Activated naive CD4-positive, alpha-beta T cell (primary cell): Measurements from ENCODE around the gene ELFN2.

Experiments
- DNase-seq, 4 experiments: peaks; one replicate each; lab custom pipeline; 2025; lab: John Stamatoyannopoulos, UW

ELFN2 gene

DNA sequence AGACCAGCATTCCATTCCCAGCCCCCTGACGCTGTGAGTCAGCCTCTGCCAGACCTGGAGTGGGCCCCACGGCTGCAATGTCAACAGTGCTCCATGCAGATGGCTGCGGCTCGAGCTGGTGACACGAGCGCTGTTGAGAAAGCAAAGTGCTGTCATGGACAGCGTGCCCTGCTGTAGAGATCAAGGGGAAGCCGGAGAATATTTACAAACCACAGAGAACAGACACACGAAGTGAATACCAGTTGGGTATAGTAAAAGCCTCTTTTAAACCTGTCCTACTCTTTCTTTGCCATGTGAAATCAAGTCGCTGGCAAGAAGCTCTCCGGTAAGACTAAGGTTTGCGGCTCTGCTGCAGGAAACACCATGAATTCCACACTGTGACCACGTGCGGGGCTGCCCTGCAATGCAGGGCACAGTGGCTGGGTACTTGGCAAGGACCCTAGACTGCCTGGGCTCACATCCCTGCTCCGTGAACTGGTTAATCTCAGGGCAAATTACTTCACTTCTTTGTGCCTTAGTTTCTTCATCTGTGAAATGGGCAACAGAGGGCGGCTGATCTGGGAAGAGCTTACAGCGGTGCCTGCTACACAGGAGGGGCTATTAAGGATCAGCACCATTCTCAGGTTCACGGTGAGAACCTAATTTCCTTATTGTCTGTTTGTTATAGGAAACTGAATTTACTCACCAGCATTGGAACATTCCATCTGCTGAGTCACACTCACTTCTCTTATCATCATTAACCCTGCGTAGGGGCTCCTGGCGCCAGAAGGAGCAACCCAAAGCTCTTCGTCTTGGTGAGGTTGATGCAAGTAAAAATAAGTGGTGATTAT lies 27.8 kb upstream of the ELFN2 start:
- no peak for DNase-seq

DNA sequence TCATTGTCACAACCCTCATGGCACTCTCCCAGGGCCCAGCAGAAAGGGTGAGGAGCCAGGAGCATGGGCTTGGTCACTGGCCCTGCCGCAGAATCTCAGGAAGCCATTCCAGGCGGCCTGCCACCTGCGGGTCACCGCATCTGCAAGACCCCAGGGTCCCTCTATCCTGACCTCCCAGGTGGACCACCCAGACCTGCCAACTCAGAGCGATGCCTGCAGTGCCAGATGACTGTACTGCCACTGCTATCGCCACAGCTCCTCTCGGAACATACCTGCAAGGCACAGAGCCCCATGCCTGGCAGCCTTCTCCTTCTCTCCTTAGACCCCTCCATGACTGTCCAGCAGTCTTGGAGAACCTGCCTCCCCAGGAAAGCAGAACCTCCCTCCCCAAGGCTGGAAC lies 26.4 kb upstream of the ELFN2 start:
- DNase-seq = no peak

DNA sequence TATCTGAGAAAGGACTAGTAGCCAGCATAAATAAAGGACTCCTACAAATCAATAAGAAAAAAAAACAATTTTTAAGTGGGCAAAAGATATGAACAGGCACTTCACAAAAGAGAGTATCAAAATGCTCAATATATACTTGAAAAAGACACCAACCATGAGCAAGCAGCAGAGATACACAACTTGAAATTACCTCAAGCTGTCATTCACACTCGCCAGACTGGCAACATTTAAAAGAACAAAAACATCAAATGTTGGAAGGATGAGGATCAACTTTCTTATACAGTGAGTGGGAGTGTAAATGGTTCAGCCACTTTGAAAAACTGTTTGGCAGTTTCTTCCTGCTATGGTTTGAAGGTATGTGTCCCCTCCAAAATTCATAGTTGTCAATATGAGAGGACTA lies 23.9 kb upstream of the ELFN2 start:
- DNase-seq = no peak

DNA sequence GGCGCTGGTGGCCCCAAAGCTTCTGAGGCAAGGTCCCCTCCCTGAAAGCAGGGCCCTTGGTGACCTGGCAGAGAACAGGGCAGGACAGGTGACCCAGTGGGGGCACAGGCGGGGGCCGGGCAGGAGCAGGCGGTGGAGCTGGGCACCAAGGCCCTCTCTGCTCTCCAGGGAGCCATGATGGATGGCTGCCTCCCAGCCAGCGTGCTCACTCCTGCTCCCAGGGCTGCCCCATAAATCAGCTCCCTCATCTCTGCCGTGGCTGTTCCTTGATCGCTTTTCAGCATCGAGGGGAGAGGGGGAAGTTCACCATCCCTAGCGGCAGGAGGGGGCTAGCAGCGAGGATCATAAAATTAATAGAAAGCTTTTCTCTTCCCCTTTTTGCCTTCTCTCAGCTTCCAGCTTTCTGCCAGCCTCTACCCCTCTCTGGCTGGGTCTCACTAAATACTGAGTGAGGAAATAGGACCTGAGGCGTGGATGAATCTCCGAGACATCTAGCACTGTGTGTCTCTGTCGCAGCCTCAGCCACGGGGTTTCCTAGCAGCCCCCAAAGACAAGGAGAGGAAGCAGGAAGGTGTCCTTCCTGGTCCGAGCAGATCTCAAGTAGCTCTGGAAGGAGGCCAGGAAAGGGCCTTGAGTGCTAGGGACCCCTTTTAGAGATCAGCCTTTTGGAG lies 22.2 kb upstream of the ELFN2 start:
- DNase-seq = no peak

DNA sequence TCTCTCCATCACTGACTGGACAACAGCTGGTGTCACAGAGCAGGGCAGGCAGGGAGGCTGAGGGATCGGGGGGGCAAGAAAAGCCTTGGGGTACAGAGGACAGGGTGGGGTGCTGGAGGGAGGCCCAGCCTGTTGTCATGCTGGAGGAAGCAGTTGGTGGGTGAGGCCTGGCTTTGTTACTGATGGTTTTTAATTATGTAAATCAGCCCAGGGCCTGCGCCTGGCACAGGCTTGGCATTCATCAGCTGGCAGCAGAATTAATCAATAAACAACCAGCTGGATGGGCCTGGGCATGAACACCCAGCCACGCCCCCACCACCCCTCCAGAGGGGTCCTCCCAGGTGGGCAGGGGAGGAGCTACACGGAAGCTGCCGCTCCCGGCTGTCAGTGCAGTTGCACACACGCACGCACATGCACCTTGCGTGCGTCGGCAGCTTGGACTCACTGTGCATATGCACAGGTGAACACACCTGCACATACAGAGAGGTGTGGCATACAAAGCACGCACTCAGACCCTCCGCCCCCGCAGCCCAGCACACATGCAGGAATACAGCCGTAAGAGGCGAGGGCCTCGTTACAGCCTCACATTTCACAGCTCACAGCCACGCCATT lies 21.3 kb upstream of the ELFN2 start:
- no peak for DNase-seq

DNA sequence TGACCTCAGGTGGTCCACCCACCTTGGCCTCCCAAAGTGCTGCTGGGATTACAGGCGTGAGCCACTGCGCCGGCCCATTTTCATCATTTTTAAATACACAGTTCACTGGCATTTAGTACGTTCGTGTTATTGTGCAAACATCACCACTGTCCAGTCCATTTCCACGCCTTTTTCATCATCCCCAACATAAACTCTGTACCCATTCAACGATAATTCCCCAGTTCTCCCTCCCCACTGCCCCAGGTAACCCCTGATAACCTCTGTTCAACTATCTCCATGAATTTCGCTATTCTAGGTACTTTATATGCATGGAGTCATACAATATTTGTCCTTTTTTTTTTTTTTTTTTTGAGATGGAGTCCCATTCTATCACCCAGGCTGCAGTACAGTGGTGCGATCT lies 18.2 kb upstream of the ELFN2 start:
- no peak for DNase-seq

DNA sequence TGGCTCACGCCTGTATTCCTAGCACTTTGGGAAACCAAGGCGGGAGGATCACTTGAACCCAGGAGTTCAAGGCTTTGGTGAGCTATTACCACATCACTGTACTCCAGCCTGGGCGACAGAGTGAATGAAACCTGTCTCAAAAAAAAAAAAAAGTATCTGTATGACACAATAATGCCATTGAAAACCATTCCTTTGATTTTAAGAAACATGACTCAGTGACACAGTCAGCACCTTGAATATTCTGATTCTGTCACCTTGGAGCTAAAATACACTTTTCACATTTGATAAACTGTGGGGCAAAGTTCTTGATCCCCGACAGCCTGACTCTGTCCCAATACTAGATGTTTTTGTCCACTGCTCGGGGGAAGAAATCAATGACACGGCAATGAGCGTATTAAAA lies 16.7 kb upstream of the ELFN2 start:
- DNase-seq = no peak

DNA sequence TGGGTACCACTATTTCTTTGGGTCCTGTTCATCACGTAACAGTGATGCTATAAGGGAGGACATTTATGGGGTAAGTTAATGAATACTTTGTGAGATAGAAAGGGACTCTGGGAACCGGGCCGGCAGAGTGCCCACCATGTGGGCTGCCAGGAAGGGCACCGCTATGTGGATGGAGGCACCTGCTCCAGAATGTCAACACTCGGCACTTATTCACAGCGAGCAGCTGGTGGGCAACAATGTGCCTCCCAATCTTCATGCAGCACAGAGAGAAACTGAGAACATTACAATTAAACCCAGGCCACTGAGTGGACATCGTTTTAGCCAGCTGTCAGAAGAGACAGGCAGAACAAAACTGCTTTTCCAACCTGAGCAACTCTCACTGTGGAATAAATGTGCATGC lies 15.8 kb upstream of the ELFN2 start:
- DNase-seq = no peak

DNA sequence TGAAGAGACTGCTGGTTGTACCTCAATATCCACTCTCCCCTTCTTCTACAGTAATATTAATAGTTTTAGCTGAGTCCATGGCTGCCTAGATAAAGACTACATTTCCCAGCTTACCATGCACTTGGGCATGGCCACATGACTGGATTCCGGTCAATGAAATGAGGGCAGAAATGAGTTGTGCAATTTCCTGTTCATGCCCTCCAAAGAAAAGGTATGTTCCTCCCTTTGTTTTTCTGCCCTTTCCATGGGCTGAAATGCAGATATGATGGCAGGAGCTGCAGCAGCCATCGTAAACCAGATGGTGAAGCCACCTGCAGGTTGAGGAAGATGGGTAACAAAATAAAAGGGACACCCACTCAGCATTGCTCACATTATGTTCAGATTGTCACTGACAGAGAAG lies 15.3 kb upstream of the ELFN2 start:
- DNase-seq = no peak

DNA sequence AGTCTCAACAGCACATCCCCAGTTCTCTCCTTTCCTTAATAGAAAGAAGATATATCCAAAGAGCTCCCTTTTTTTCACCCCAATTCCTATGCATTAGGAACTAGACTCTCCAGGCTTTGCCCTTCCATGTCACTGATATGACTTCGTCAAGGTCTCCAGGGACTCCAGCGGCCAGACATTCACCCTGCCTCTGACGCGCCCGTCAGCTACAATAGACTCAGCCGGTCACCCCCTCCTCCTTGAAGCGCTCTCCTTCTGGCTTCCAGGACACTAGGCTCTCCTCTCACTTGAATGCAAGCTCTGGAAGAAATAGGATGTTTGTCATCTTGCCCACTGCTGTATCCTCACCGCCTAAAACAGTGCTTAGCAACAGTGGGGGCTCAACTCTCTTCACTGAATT lies 14.9 kb upstream of the ELFN2 start:
- DNase-seq = no peak

DNA sequence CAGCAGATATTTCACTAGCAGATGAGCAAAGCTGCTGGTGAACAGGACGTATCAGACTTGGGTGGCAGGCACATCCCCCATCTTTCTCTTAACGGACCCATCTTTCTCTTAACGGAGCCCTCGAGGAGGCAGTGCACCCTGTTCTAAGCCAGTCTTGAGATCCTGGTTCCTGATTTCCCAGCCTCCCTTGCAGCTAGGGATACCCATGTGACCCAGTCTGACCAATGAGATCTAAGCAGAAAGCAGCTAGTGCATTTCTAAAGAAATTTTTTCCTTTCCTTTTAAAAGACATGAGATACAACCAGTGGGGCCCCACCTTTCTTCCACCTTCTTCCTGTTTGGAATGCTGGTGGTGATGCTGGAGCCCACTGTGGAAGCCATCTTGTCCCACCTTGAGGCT lies 13.6 kb upstream of the ELFN2 start:
- DNase-seq = no peak

DNA sequence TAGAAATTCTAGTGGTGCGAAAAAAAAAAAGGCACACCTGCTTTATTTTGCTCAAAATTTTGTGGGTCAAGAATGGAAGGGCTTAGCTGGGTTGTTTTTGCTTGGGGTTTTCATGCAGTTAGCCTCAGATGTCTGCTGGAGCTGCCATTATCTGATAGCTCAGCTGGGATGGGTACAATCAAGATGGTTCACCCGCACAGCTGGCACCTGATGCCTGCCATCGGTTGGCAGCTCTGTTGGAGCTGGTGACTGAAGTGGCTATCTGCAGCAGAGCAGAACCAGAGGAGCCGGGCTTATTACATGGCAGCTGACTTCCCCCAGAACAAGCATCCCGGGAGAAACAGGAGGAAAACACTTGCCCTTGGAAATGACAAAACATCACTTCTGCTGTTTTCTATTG lies 12.1 kb upstream of the ELFN2 start:
- DNase-seq = no peak

DNA sequence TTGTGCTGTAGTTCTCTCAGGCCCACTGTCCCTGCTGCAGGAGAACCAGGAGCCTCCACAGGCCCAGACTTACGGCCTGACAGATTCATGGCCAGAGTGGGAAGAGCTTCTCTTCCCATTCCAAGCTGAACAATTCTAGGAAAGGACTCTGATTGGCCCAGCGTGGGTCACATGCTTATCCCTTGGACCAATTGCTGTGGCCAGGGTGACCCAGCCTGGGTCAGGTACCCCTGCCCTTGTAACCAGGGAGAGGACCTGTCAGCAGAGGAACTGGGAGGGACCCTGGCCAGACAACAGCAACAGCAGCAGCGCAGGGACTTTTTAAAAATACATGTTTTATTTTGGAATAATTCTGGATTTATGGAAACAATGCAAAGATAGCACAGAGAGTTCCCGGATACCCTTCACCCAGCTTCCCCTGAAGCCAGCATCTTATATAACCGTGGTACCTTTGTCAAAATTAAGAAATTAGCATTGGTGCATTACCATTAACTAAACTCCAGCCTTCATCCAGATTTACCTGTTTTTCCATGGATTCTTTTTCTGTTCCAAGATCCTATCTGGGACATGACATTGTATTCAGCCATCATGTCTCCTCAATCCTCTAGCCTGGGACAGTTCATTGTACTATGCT lies 8.8 kb upstream of the ELFN2 start:
- DNase-seq = no peak

DNA sequence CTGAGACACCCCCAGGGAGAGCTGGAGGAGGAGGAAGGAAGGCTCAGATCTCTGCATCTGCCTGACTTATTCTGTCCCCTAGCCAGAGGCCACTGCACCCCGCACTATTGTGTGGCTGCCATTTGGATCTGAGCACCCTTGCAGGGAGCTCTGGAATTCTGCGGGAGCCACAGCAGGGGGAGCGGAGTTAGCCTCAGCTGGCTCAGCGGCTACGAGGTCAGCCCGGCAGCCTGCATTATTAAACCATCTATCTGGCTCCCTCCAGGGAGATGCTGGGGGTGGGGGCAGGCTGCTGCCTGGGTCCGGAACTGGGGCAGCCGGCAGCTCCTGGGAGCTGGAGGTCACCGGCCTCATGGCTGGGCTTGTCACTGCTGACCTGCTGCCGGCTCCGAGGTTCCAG lies 6.5 kb upstream of the ELFN2 start:
- no peak for DNase-seq

DNA sequence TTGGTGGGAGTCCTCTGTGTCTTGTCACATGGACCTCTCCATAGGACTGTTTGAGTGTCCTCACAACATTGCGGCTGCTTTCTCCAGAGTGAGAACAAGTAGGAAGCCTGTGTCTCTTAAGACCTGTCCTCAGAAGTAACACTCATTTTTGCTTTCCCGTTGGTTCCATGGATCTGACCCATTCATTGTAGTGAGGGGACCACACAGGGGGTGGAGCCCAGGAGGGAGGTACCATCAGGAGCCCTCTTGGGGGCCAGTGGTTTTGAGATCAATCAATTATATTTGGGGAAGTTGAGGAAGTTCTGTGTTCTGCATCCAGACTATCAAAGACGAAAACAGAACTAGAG lies 5.4 kb upstream of the ELFN2 start:
- no peak for DNase-seq

DNA sequence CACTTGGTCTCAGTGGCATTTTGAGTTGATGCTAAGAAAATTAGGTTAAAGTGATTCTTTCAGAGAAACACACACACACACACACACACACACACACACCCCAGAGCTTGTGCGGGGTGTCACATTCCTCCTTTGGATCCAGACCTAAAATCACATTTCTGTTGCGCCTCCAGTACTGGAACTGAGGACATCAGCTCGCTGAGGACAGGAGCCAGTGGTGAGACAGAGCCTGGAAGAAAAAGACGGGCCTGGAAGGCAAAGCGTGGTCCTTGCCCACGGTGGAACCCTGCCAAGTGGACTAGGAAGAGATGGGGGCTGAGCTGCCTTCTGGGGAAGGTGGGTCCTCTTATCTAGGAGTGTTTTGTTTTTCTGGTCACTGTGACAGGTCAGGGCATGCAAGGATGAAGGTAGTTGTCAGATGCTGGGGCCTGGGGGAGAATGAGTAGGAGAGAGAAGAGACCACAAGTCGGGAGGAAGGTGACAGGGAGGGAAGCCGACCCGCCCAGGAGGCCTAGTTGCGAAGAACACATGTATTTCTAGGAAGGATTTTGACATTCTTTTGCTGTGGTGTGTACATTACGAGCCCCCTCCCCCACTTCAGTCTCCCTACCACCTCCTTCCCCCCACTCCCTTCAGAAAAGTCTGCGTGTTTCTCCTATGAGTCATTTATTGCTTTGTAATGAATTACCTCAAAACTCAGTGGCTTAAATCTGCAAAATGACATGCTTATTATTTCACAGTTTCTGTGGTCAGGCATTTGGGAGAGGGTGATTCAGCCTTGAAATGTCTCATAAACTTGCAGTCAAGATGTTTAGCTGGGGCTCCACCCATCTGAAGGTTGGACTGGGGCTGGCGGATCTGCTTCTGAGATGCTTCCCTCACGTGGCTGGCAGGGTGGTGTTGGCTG lies 4.8 kb upstream of the ELFN2 start:
- DNase-seq = no peak

DNA sequence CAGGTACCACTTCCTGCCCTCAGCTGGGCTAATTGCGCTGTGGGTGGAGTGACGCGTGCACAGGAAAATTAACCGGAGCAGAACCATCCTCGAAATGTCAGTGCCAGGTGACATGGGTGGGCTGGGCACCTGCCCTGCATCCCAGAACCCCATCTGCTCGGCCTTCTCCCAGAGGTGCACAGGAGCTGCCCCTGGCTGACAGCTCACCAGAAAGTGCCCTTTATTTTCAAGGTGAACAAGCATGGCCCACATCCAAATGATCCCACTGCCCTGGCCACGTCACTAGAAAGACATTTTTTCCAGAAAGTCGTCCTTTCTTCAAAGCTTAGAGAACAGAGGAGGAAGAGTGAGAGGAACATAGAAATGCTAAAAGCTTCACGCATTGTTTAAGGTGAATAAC lies 4.1 kb upstream of the ELFN2 start:
- no peak for DNase-seq

DNA sequence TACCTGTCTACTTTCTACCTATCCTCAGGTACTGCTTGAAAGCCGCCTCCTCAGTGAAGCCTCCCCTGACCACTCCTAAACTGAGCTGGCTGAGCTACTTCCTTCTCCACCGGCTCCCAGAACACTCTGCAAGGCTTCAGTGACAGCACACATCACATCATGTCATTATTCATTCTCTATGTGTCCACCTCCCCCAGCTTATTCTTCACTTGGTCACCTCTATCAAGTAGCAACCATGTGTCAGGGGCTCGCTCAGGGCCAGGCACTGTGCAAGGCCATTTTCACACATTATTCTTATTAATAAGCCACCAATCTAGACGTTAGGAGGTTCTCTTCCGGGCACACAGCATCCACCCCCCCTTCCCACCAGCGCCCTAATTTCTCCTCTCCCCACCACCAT lies 3.7 kb upstream of the ELFN2 start:
- no peak for DNase-seq

DNA sequence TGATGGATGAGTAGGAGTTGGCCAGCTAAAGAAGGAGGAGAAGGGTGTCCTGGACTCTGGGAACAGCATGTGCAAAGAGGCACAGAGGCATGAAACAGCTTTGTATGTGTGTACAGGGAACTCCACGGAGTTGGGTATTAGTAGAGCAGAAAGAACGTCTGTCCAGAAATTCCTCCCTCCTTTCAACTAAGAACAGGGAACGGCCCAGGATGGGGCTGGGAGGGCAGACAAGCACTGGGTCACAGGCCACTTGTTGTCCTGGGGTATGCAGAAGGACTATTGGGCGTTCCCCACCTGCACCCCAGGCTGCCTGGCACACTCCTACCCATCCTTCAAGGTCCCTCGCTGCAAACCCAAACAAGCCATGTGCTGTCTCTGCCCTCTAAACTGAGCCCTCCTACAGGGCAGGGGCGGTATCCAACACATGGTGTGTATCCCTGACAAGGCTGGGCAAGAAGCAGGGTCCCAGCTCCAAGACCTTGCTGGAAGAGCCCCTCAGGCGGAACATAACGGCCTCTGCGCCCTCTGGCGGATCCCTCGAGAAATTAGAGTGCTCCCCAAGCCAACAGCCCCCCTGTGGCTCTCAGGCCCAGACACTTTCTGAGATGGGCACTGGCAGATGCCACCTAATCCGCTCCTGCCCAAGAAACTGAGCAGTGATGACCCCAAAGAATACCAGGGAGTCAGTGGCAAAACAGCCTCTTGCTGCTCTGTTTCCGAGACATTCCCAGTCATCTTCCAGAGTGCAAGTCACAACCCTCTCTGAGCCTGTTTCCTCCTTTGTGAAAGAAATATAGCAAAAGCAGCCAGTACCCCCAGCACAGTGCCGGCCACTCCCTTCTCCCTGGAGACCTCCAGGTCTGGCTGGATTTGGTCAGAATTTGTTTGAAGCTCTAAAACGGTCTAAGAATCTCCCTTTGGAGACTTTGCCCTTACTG lies 1.6 kb upstream of the ELFN2 start:
- DNase-seq = peak in 3 of 4 experiments; percentile 20 to 42 (median 33)

DNA sequence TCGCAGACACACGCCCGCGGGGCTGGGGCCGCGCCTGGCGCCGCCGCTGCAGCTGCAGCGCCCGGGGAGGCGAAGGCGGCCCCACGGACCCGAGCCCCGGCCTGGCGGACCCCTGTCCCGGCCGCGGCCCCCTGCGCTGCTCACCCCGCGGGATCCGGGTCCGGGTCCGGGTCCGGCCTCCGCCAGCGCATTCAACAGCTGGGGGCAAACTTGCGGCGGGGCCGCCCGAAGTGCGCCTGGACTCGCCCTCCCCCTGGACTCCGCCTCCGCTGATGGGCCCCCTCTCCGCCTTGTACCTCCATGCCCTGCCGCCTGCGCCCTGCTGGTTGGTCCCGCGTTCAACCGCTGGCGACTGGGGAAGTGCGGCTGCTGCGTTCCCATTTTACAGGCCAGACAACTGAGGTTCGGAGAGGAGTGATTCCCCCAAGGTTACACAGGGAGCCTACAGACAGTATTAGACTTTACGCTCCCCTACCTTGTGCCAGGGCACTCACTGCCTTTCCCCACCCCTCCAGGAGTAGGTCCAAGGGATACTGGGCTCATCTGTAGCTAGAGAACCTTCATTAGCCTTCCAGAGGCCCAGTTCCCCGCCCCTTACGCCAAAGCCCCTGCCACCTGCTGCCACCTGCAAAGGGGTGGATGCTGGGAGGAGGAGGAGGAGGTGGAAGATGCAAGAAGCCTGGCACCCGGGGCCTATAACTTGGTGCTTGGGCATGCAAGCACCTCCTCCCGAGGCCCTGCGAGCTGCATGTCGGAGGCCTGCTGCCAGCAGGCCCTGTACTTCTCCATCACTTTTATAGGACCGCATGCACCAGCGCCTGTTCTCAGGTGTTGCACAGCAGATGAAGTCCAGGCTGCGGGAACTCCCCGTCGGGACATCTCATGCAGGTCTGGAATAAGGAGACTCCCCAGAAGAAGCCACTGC lies 694 bp upstream of the ELFN2 start:
- no peak for DNase-seq
